ENCODE data around the gene TTC13.

TTC13 gene

GRCh38 chr1:230909974-230910754, 68.5 kb downstream of the TTC13 start:
- H3K4me3 ChIP-seq (ENCODE audit: low read depth, low read length), result no peak overlapping the region

GRCh38 chr1:230907472-230908205, 71.0 kb downstream of the TTC13 start:
- no peak overlapping the region for H3K4me3 ChIP-seq (ENCODE audit: low read depth, low read length)

GRCh38 chr1:230906226-230906625, 72.4 kb downstream of the TTC13 start:
- no peak overlapping the region for H3K4me3 ChIP-seq (ENCODE audit: low read depth, low read length)

- no peak overlapping the region for H3K4me3 ChIP-seq (ENCODE audit: low read depth, low read length)
Measured at GRCh38 chr1:230905733-230906132, 72.9 kb downstream of the TTC13 start.

- H3K4me3 ChIP-seq (ENCODE audit: low read depth, low read length), result no peak overlapping the region
Measured at GRCh38 chr1:230902349-230902923, 76.2 kb downstream of the TTC13 start.

- no peak overlapping the region for H3K4me3 ChIP-seq (ENCODE audit: low read depth, low read length)
Measured at GRCh38 chr1:230901671-230902070, 77.0 kb downstream of the TTC13 start.

GRCh38 chr1:230900984-230901383, 77.7 kb downstream of the TTC13 start:
- no peak overlapping the region for H3K4me3 ChIP-seq (ENCODE audit: low read depth, low read length)

- no peak overlapping the region for H3K4me3 ChIP-seq (ENCODE audit: low read depth, low read length)
Measured at GRCh38 chr1:230899841-230900251, 78.8 kb downstream of the TTC13 start.

DNA sequence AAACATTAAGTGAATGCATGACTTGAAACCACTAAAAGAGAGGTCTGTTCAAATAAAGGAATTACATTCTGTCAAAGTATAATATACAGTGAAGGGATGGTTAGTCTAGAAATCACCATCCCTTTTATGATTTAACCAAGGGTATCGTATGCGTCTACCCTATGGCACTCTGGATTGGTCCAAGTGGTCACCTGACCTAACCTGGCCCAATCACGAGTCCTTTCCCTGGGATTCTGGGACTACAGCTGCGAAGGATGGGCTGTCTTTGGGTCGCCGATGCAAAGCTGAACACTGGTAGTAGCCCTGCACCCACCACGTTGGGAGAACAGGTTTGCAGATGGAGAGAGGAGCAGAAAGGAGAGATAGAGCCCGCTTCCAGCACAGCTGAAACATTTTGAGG, 79.9 kb downstream of the TTC13 start:
- no peak overlapping the region for H3K4me3 ChIP-seq (ENCODE audit: low read depth, low read length)

DNA sequence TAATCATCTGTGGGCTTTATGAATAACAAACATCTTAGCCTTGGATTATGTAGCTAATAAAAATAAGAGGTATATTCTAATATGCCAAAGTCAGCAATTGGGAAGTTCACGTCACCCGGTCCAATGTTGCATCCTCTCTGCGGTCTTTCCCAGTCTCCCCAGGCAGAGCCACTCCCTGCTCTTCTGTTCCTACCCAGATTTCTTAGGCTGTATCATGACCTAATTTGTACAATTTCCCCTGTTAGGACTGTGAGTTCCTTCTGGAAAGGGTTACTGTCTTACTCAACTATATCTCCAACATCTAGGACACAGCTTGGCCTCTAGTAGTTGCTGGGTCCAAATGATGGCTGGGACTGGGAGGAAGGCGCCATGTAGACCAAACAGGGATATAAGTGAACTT, 80.5 kb downstream of the TTC13 start:
- no peak overlapping the region for H3K4me3 ChIP-seq (ENCODE audit: low read depth, low read length)

- no peak overlapping the region for H3K4me3 ChIP-seq (ENCODE audit: low read depth, low read length)
Measured at GRCh38 chr1:230896779-230897178, 81.9 kb downstream of the TTC13 start.

DNA sequence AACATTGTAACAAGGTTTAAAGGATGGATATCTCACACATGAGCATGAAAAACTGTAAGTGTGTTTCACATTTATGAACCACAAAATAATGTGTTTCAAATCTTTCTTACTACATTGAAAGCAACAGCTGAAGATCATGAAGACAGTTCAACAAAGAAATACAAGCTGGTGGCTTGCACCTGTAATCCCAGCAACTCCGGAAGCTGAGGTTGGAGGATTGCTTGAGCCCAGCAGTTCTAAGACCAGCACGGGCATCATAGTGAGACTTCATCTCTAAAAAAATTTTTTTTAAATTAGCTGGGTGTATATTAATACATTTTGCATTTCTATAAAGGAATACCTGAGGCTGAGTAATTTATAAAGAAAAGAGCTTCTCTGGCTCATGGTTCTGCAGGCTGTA, 83.2 kb downstream of the TTC13 start:
- no peak overlapping the region for H3K4me3 ChIP-seq (ENCODE audit: low read depth, low read length)

GRCh38 chr1:230894664-230895063, 84.0 kb downstream of the TTC13 start:
- no peak overlapping the region for H3K4me3 ChIP-seq (ENCODE audit: low read depth, low read length)

GRCh38 chr1:230894032-230894431, 84.6 kb downstream of the TTC13 start:
- H3K4me3 ChIP-seq (ENCODE audit: low read depth, low read length), result no peak overlapping the region

- no peak overlapping the region for H3K4me3 ChIP-seq (ENCODE audit: low read depth, low read length)
Measured at GRCh38 chr1:230892018-230892491, 86.6 kb downstream of the TTC13 start.

- H3K4me3 ChIP-seq (ENCODE audit: low read depth, low read length), result no peak overlapping the region
Measured at GRCh38 chr1:230891413-230891812, 87.2 kb downstream of the TTC13 start.

DNA sequence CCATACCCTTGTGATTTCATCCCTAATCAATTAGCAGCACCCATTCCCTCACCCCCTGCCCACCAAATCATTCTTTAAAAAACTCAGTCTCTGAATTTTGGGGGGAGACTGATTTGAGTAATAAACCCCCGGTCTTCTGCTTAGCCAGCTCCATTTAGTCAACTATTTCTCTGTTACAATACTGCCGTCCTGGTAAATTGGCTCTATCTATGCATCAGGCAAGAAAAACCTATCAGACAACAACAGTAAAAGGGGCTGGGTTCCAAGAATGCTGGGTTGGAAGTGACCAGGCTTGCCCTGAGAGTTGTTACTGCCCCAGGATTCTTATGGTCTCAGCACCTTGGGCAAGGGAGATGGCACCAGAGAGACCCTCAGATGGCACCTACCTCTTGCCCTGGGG, 94.0 kb downstream of the TTC13 start:
- no peak overlapping the region for H3K4me3 ChIP-seq (ENCODE audit: low read depth, low read length)

- no peak overlapping the region for H3K4me3 ChIP-seq (ENCODE audit: low read depth, low read length)
Measured at GRCh38 chr1:230883967-230884366, 94.7 kb downstream of the TTC13 start.

DNA sequence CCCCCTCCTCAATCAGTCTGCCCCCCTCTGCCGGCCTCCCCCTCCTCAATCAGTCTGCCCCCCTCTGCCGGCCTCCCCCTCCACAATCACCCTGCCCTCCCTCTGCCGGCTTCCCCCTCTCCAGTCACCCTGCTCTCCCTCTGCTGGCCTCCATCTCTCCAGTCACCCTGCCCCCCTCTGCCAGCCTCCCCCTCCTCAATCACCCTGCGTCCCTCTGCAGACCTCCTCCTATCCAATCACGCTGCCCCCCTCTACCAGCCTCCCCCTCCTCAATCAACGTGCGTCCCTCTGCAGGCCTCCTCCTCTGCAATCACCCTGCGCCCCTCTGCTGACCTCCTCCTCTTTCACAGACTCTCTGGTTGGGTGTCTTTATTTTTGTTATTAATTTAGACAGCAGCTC, 98.9 kb downstream of the TTC13 start:
- H3K4me3 ChIP-seq (ENCODE audit: low read depth, low read length), result no peak overlapping the region

DNA sequence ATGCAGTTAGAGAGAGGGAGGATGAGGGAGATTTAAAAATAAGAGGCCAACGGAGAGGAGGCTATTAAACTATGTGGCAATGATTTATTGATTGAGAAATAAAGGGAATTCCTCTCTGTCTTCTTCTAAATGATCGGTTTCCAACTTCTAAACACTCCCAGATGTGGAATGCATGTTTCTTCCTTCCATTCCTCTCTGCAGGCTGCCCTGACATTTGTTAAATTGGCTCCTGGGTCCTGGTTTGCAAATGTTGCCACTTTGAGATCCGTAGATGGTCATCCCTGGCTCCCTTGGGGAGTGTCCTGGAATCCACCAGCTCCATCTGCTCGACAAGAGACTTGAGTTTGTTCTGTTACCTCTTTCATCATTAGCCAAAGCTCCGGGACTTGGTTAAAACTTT, 100.1 kb downstream of the TTC13 start:
- H3K4me3 ChIP-seq (ENCODE audit: low read depth, low read length), result no peak overlapping the region

- no peak overlapping the region for H3K4me3 ChIP-seq (ENCODE audit: low read depth, low read length)
Measured at GRCh38 chr1:230877924-230878590, 100.6 kb downstream of the TTC13 start.

Measured in iPS-11a (cell line).